ENCODE results near the gene ZNF80.

ZNF80 gene

GRCh38 chr3:114212646-114213045 lies 24.7 kb downstream of the ZNF80 start:
- TF ChIP-seq GATA2 (IDR thresholded peaks at IDR 0.05; ENCODE audit: low read depth, low read length) = no peak
- no peak for TF ChIP-seq GATA3 (IDR thresholded peaks at IDR 0.05; ENCODE audit: low read depth, low read length)

- TF ChIP-seq GATA3 (IDR thresholded peaks at IDR 0.05; ENCODE audit: low read depth, low read length) = no peak
- no peak for TF ChIP-seq GATA2 (IDR thresholded peaks at IDR 0.05; ENCODE audit: low read depth, low read length)
These were observed 29.6 kb downstream of the ZNF80 start for GRCh38 chr3:114207768-114208167.

GRCh38 chr3:114206342-114206741 lies 31.0 kb downstream of the ZNF80 start:
- TF ChIP-seq GATA2 (IDR thresholded peaks at IDR 0.05; ENCODE audit: low read depth, low read length) (no peak), GATA3 (IDR thresholded peaks at IDR 0.05; ENCODE audit: low read depth, low read length) (no peak)

- TF ChIP-seq GATA3 (IDR thresholded peaks at IDR 0.05; ENCODE audit: low read depth, low read length) = no peak
- TF ChIP-seq GATA2 (IDR thresholded peaks at IDR 0.05; ENCODE audit: low read depth, low read length) = no peak
These were observed 31.8 kb downstream of the ZNF80 start for GRCh38 chr3:114205541-114205940.

GRCh38 chr3:114194750-114195149 lies 42.6 kb downstream of the ZNF80 start:
- no peak for TF ChIP-seq GATA2 (IDR thresholded peaks at IDR 0.05; ENCODE audit: low read depth, low read length)
- no peak for TF ChIP-seq GATA3 (IDR thresholded peaks at IDR 0.05; ENCODE audit: low read depth, low read length)

GRCh38 chr3:114192136-114192535 lies 45.2 kb downstream of the ZNF80 start:
- TF ChIP-seq GATA3 (IDR thresholded peaks at IDR 0.05; ENCODE audit: low read depth, low read length) (no peak), GATA2 (IDR thresholded peaks at IDR 0.05; ENCODE audit: low read depth, low read length) (no peak)

GRCh38 chr3:114186501-114186900 lies 50.9 kb downstream of the ZNF80 start:
- no peak for TF ChIP-seq GATA2 (IDR thresholded peaks at IDR 0.05; ENCODE audit: low read depth, low read length)
- no peak for TF ChIP-seq GATA3 (IDR thresholded peaks at IDR 0.05; ENCODE audit: low read depth, low read length)
